Osteocyte (in vitro differentiated cells): Measurements from ENCODE around the gene PLXNA2. TPM values are rescaled to one million over a fixed set of nuclear protein-coding genes. Genes with fewer than 3 reads are reported as not detected.

Source experiments
- DNase-seq: peaks from one replicate; pipeline ENCODE4 v3.0.0; 2021; ENCODE audit warnings: mixed read lengths; ENCODE audit not compliant: unreplicated experiment; ENCODE audit errors: extremely low spot score
- H3K27ac Mint-ChIP-seq: one replicate; pipeline ENCODE4 v1.8.0; 2021; ENCODE audit warnings: mild to moderate bottlenecking, mixed read lengths; ENCODE audit not compliant: unreplicated experiment
- H3K27me3 Mint-ChIP-seq: one replicate; pipeline ENCODE4 v1.8.0; 2021; ENCODE audit warnings: mixed read lengths; ENCODE audit not compliant: unreplicated experiment
- H3K36me3 Mint-ChIP-seq: one replicate; pipeline ENCODE4 v1.8.0; 2021; ENCODE audit warnings: mixed read lengths; ENCODE audit not compliant: unreplicated experiment
- H3K4me1 Mint-ChIP-seq: one replicate; pipeline ENCODE4 v1.8.0; 2021; ENCODE audit warnings: mixed read lengths; ENCODE audit not compliant: unreplicated experiment
- H3K4me3 Mint-ChIP-seq: one replicate; pipeline ENCODE4 v1.8.0; 2021; ENCODE audit warnings: mild to moderate bottlenecking, moderate library complexity, mixed read lengths; ENCODE audit not compliant: unreplicated experiment
- H3K9me3 Mint-ChIP-seq: one replicate; pipeline ENCODE4 v1.8.0; 2021; ENCODE audit warnings: mixed read lengths; ENCODE audit not compliant: unreplicated experiment
- CTCF ChIP-seq: fragments of 200-600 bp; sonication (generic); IDR thresholded peaks from 2 replicates; pipeline ENCODE4 v1.5.0; 2021; ENCODE audit warnings: antibody characterized with exemption, mild to moderate bottlenecking, moderate library complexity
- total RNA-seq: library from RNA; stranded (reverse); gene quantifications from 2 replicates; pipeline ENCODE4 v1.2.1, GENCODE V29; 2021

The PLXNA2 gene
- total RNA-seq, 1 donor from 2014 or later: 19.5 TPM

GRCh38 chr1:208213786-208214185 lies 30.4 kb downstream of the PLXNA2 start:
- Mint-ChIP-seq H3K27me3 (no peaks in the 10 kb centered on the region), H3K4me3 (no peak overlapping the region), H3K36me3 (peaks cover 22% of the 10 kb centered on the region), H3K4me1 (peaks cover 51% of the 10 kb centered on the region), H3K9me3 (no peaks in the 10 kb centered on the region), H3K27ac (no peak overlapping the region)
- DNase-seq: no peak
- TF ChIP-seq CTCF: no peak

GRCh38 chr1:208212893-208213292 lies 31.3 kb downstream of the PLXNA2 start:
- no peak for TF ChIP-seq CTCF
- Mint-ChIP-seq H3K9me3 (no peaks in the 10 kb centered on the region), H3K27ac (no peak overlapping the region), H3K27me3 (no peaks in the 10 kb centered on the region), H3K4me1 (peaks cover 51% of the 10 kb centered on the region), H3K36me3 (peaks cover 19% of the 10 kb centered on the region), H3K4me3 (no peak overlapping the region)
- DNase-seq: no peak

- Mint-ChIP-seq H3K27me3 (no peaks in the 10 kb centered on the region), H3K9me3 (no peaks in the 10 kb centered on the region), H3K27ac (no peak overlapping the region), H3K4me3 (no peak overlapping the region), H3K4me1 (peaks cover 55% of the 10 kb centered on the region), H3K36me3 (peaks cover 18% of the 10 kb centered on the region)
- TF ChIP-seq CTCF: no peak
- DNase-seq: no peak
Measured at GRCh38 chr1:208211921-208212843, 32.0 kb downstream of the PLXNA2 start.

- DNase-seq: no peak
- H3K27me3 Mint-ChIP-seq: no peaks in the 10 kb centered on the region
- peaks cover 8% of the 10 kb centered on the region for H3K36me3 Mint-ChIP-seq
- H3K4me1 Mint-ChIP-seq: peaks cover 40% of the 10 kb centered on the region
- H3K9me3 Mint-ChIP-seq: no peaks in the 10 kb centered on the region
- no peak overlapping the region for H3K4me3 Mint-ChIP-seq
- no peak for TF ChIP-seq CTCF
- no peak overlapping the region for H3K27ac Mint-ChIP-seq
Measured at GRCh38 chr1:208209896-208210589, 34.1 kb downstream of the PLXNA2 start.

GRCh38 chr1:208209286-208209685 lies 34.9 kb downstream of the PLXNA2 start:
- Mint-ChIP-seq H3K9me3 (no peaks in the 10 kb centered on the region), H3K4me3 (no peak overlapping the region), H3K36me3 (peaks cover 3% of the 10 kb centered on the region), H3K27ac (no peak overlapping the region), H3K27me3 (no peaks in the 10 kb centered on the region), H3K4me1 (peaks cover 40% of the 10 kb centered on the region)
- no peak for TF ChIP-seq CTCF
- DNase-seq: no peak
